GM12878 (cell line): ENCODE results near the gene MEF2D. TPM values are rescaled to one million over a fixed set of nuclear protein-coding genes. Genes with fewer than 3 reads are reported as not detected.

Source experiments
- ATAC-seq: fragments of 200-7000 bp; cut with Tn5 transposase; 3 replicates; pipeline ENCODE4 v1.9.1; 2020; ENCODE audit warnings: mild to moderate bottlenecking, moderate library complexity
- BruUV-seq: library from RNA; stranded (reverse); fragments of 400-500 nt; replicated peaks from 2 replicates; lab custom pipeline; 2021; lab: Mats Ljungman, UMichigan
- CTCF ChIA-PET: fragments of 300-600 bp; sonication (Branson Sonifier 250); formaldehyde crosslinking; extraction: SDS; loops from one replicate; lab custom pipeline; 2021; ENCODE audit warnings: inconsistent platforms; lab: Yijun Ruan, JAX
- POLR2A ChIA-PET: fragments of 350-600 bp; formaldehyde crosslinking; extraction: SDS; loops from one replicate; lab custom pipeline; 2021; ENCODE audit warnings: inconsistent platforms; lab: Charles Lee
- RAD21 ChIA-PET: fragments of 300-600 bp; sonication (Branson Sonifier 250); formaldehyde crosslinking; loops from one replicate; lab custom pipeline; 2023; ENCODE audit warnings: antibody characterized with exemption; ENCODE audit not compliant: unreplicated experiment; lab: Charles Lee
- SMC1A ChIA-PET: fragments of 300-600 bp; sonication (Branson Sonifier 250); formaldehyde crosslinking; loops from one replicate; lab custom pipeline; 2023; ENCODE audit not compliant: unreplicated experiment, uncharacterized antibody; lab: Charles Lee
- DNase-seq: peaks from one replicate; pipeline ENCODE4 v3.0.0-alpha.2; 2011; ENCODE audit warnings: low read depth, low spot score
- FAIRE-seq: peaks from 3 replicates; lab custom pipeline; 2011; peaks lifted over from hg19 to GRCh38; lab: Jason Lieb, UNC
- H2AFZ ChIP-seq: 2 replicates; pipeline ENCODE4 v1.6.0; 2011; ENCODE audit warnings: low read depth, low read length, control low read depth; ENCODE audit not compliant: control insufficient read depth
- H3K27ac ChIP-seq: 2 replicates; pipeline ENCODE4 v1.5.1; 2011; ENCODE audit warnings: control low read depth; ENCODE audit not compliant: control insufficient read depth, insufficient read depth
- H3K27me3 ChIP-seq, 2 experiments: replicated peaks in 1 of 2; 2 replicates each; pipeline versions ENCODE4 v1.6.0 to v1.6.1; 2011; ENCODE audit warnings: low read length in 1 of 2; ENCODE audit not compliant: control insufficient read depth in 2 of 2, insufficient read depth in 2 of 2
- H3K36me3 ChIP-seq, 2 experiments: 2 replicates each; pipeline ENCODE4 v1.5.1; 2011; ENCODE audit warnings: low read length in 1 of 2; ENCODE audit not compliant: control insufficient read depth in 2 of 2, insufficient read depth in 2 of 2
- H3K4me1 ChIP-seq: 2 replicates; pipeline ENCODE4 v1.6.1; 2011; ENCODE audit warnings: mild to moderate bottlenecking, low read length, moderate library complexity, mixed read lengths; ENCODE audit not compliant: control insufficient read depth, insufficient read depth
- H3K4me2 ChIP-seq: 2 replicates; pipeline ENCODE4 v1.6.0; 2011; ENCODE audit warnings: control low read depth; ENCODE audit not compliant: control insufficient read depth, insufficient read depth
- H3K4me3 ChIP-seq: fragments of 200-600 bp; sonication (generic); 2 replicates; pipeline ENCODE4 v1.5.1; 2016
- H3K79me2 ChIP-seq: 2 replicates; pipeline ENCODE4 v1.6.0; 2011; ENCODE audit warnings: low read length; ENCODE audit not compliant: control insufficient read depth, insufficient read depth
- H3K9ac ChIP-seq: 2 replicates; pipeline ENCODE4 v1.8.0; 2011; ENCODE audit warnings: low read length, control low read depth, mixed read lengths; ENCODE audit not compliant: control insufficient read depth, insufficient read depth
- H3K9me3 ChIP-seq: replicated peaks from 3 replicates; pipeline ENCODE4 v1.5.1; 2011; ENCODE audit warnings: mild to moderate bottlenecking, low read length; ENCODE audit not compliant: control insufficient read depth, insufficient read depth
- H4K20me1 ChIP-seq: 2 replicates; pipeline ENCODE4 v1.6.0; 2011; ENCODE audit not compliant: control insufficient read depth, insufficient read depth
- ASH2L ChIP-seq: fragments of 300-600, 200-600 bp; sonication (generic); IDR thresholded peaks from 2 replicates; pipeline ENCODE4 v1.6.1; 2017; ENCODE audit warnings: low read depth, mild to moderate bottlenecking, borderline replicate concordance
- CBFB ChIP-seq: IDR thresholded peaks from 2 replicates; pipeline ENCODE4 v1.6.1; 2016; ENCODE audit warnings: antibody characterized with exemption, low read depth
- CHD2 ChIP-seq: IDR thresholded peaks from 2 replicates; pipeline ENCODE4 v1.6.1; 2011; ENCODE audit warnings: low read depth, low read length, improper control_type of control experiment, borderline replicate concordance
- CHD4 ChIP-seq: fragments of 200-600 bp; sonication (generic); IDR thresholded peaks from 2 replicates; pipeline ENCODE4 v1.6.1; 2016; ENCODE audit warnings: mild to moderate bottlenecking
- EED ChIP-seq: sonication (generic); IDR thresholded peaks from 2 replicates; pipeline ENCODE4 v1.6.1; 2016; ENCODE audit warnings: antibody characterized with exemption, low read depth
- EGR1 ChIP-seq, 2 experiments: IDR thresholded peaks; 1 replicate in 1 of 2; 2 replicates in 1 of 2; pipeline ENCODE4 v1.6.1; 2011 to 2012; ENCODE audit warnings: low read depth in 2 of 2, low read length in 2 of 2, borderline replicate concordance in 1 of 2, mild to moderate bottlenecking in 1 of 2, moderate library complexity in 1 of 2
- IKZF1 ChIP-seq: fragments of 450-650 bp; conservative IDR thresholded peaks from 2 replicates; pipeline ENCODE4 v1.6.1; 2017; ENCODE audit warnings: antibody characterized with exemption, mild to moderate bottlenecking
- IKZF2 ChIP-seq, 2 experiments: fragments of 450-650 bp; IDR thresholded peaks; 2 replicates each; pipeline ENCODE4 v1.6.1; 2017; ENCODE audit warnings: mild to moderate bottlenecking in 2 of 2, moderate library complexity in 2 of 2
- JUND ChIP-seq: IDR thresholded peaks from 2 replicates; pipeline ENCODE4 v1.6.1; 2012; ENCODE audit warnings: low read depth, mild to moderate bottlenecking, low read length, improper control_type of control experiment, moderate library complexity
- LARP7 ChIP-seq: fragments of 450-650 bp; IDR thresholded peaks from 2 replicates; pipeline ENCODE4 v1.6.1; 2017; ENCODE audit warnings: mild to moderate bottlenecking
- POLR2A ChIP-seq: IDR thresholded peaks from 2 replicates; pipeline ENCODE4 v1.6.1; 2011; ENCODE audit warnings: low read depth, mild to moderate bottlenecking, low read length
- POLR2AphosphoS5 ChIP-seq: IDR thresholded peaks from 2 replicates; pipeline ENCODE4 v1.6.1; 2011; ENCODE audit warnings: mild to moderate bottlenecking, low read length, inconsistent platforms
- POU2F2 ChIP-seq: IDR thresholded peaks from 3 replicates; pipeline ENCODE4 v1.6.1; 2011; ENCODE audit warnings: low read depth, mild to moderate bottlenecking, low read length, borderline replicate concordance
- RB1 ChIP-seq: fragments of 450-650 bp; formaldehyde crosslinking; IDR thresholded peaks from 2 replicates; pipeline ENCODE4 v1.6.1; 2017; ENCODE audit warnings: mild to moderate bottlenecking, borderline replicate concordance
- SIN3A ChIP-seq: IDR thresholded peaks from 2 replicates; pipeline ENCODE4 v1.6.1; 2012; ENCODE audit warnings: low read depth, low read length, improper control_type of control experiment
- SMAD1 ChIP-seq: fragments of 450-650 bp; IDR thresholded peaks from 2 replicates; pipeline ENCODE4 v1.6.1; 2018; ENCODE audit warnings: mild to moderate bottlenecking, low read depth; ENCODE audit not compliant: partially characterized antibody
- SMAD5 ChIP-seq: IDR thresholded peaks from 2 replicates; pipeline ENCODE4 v1.6.1; 2016; ENCODE audit warnings: antibody characterized with exemption, low read depth
- SPI1 ChIP-seq: IDR thresholded peaks from 2 replicates; pipeline ENCODE4 v1.6.1; 2011; ENCODE audit warnings: low read depth, mild to moderate bottlenecking, low read length, moderate library complexity, borderline replicate concordance; ENCODE audit not compliant: insufficient read depth
- TAF1 ChIP-seq: IDR thresholded peaks from 2 replicates; pipeline ENCODE4 v1.6.1; 2011; ENCODE audit warnings: mild to moderate bottlenecking, low read depth, low read length, borderline replicate concordance
- TCF3 ChIP-seq: IDR thresholded peaks from 2 replicates; pipeline ENCODE4 v1.6.1; 2012; ENCODE audit warnings: low read depth, mild to moderate bottlenecking, low read length, borderline replicate concordance; ENCODE audit not compliant: insufficient read depth
- WRNIP1 ChIP-seq: IDR thresholded peaks from 2 replicates; pipeline ENCODE4 v1.6.1; 2011; ENCODE audit warnings: low read depth, low read length, improper control_type of control experiment, borderline replicate concordance
- WGBS: methylation state at CpG from one replicate; pipeline ENCODE4 v1.1.6; 2016; ENCODE audit warnings: low lambda C conversion rate; ENCODE audit not compliant: insufficient replicate concordance, insufficient coverage; ENCODE audit errors: missing lambda C conversion rate; 5-methylcytosine and 5-hydroxymethylcytosine counted together
- in situ Hi-C: fragments of 300-500 bp; cut with MboI; formaldehyde crosslinking; loops from 9 replicates; pipeline ENCODE4 v1.14.3; 2018; ENCODE audit warnings: mixed read lengths
- intact Hi-C: fragments of 100-400 bp; cut with micrococcal nuclease; formaldehyde crosslinking; loops from one replicate; pipeline ENCODE4 v1.14.2; 2022; ENCODE audit not compliant: unreplicated experiment
- polyA plus RNA-seq, 11 experiments: library from polyadenylated mRNA; depleted of rRNA in 4 of 11; unstranded in 6 of 11; stranded (reverse) in 5 of 11; fragments of >200 nt; fragmentation: Nextera tagmentation in 4 of 11; fragmentation: Illumina TruSeq in 1 of 11; extraction: Ambion mirVana in 4 of 11; extraction: Trizol in 1 of 11; gene quantifications; 1 replicate in 1 of 11; 2 replicates in 10 of 11; pipeline versions ENCODE4 v1.2.1 to v1.2.3, GENCODE V29; 2011 to 2016; ENCODE audit warnings: inconsistent platforms in 2 of 11, missing spikeins in 2 of 11, low read depth in 1 of 11
- total RNA-seq, 4 experiments: library from RNA; depleted of rRNA in 3 of 4; stranded (reverse); fragments of >200 nt in 3 of 4; fragmentation: Illumina TruSeq in 1 of 4; extraction: Trizol in 1 of 4; gene quantifications; 2 replicates each; pipeline versions ENCODE4 v1.2.1 to v1.2.3, GENCODE V29; 2013 to 2021
- TF ChIP-seq, protein P1 (sequence below): IDR thresholded peaks from 2 replicates; pipeline ENCODE4 v1.6.1; 2011; ENCODE audit warnings: low read depth, mild to moderate bottlenecking, low read length, moderate library complexity, borderline replicate concordance; ENCODE audit errors: extremely low read depth
- TF ChIP-seq, protein P2 (sequence below), 3 experiments: IDR thresholded peaks in 2 of 3; conservative IDR thresholded peaks in 1 of 3; 2 replicates each; pipeline ENCODE4 v1.5.1; 2011; ENCODE audit warnings: low read depth in 3 of 3, low read length in 3 of 3, mild to moderate bottlenecking in 3 of 3, control low read depth in 2 of 3, moderate library complexity in 2 of 3, inconsistent platforms in 1 of 3, mixed read lengths in 1 of 3; ENCODE audit not compliant: control insufficient read depth in 2 of 3, insufficient read depth in 1 of 3; ENCODE audit errors: extremely low read depth in 1 of 3

MEF2D gene
- total and polyA plus RNA-seq, 10 of the 15 experiments (the other 5 are each of a cell fraction or from before 2014, with no cell fraction given) = 0.61 to 53.0 (median 15.2) TPM

DNA sequence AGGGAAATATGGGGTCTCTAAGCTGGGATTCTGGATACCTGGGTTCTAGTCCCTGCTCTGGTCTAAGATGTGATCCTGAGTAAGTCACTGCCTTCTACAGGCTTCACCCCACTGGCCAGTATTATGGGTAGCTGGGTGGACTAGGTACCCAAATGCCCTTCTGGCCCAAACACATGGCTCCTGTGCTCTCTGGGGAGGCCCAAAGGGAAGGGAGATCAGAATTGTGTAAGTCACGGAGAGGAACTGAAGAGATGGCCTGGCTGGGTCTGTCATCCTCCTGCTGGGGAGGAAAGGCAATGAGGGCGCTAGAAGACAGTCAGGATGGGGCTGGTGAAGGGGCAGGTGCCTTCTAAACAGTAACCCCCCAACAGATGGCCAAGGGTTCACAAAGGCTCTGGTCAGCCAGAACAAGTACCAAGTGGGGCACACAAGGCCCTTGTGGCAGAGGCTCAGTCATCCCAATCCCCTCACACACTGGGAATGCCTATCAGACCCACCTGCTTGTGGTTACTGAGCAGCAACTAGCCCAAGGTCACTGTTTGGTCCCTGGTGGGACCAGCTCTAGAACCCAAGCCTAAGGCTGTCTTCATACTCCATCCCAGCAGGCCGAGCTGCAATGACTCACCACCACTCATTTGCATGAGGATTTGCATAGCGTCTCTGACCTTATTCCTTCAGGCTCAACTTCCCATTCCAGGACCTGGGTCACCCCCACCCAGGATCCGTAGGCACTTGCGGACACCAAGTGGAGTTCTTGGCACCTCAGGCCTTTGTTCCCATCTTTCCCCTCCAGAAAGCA lies 9.2 kb downstream of the MEF2D start:
- ChIA-PET RAD21 (interaction anchor here (0.6 to 13.6 kb wide), 16 partner anchors 7 to 344 kb away, joined by 3 to 323 read pairs (median 4); partner anchors contain the start of genes GPATCH4, MEF2D, NAXE and TTC24), CTCF (interaction anchor here (0.7 to 8.0 kb wide), 8 partner anchors 9 to 117 kb away, joined by 3 to 175 read pairs (median 18); partner anchors contain the start of gene MEF2D), POLR2A (interaction anchor here (0.6 to 23.9 kb wide), 8 partner anchors 10 to 328 kb away, joined by 3 to 630 read pairs (median 8); partner anchors contain the start of genes MEF2D and NAXE), SMC1A (interaction anchor here (0.6 to 21.2 kb wide), 10 partner anchors 9 to 102 kb away, joined by 3 to 460 read pairs (median 5); partner anchors contain the start of gene MEF2D)
- BruUV-seq = no TSS peak
- FAIRE-seq = no peak
- H2AFZ ChIP-seq = no peak overlapping the region
- peak overlapping the region; percentile 79 for H3K9ac ChIP-seq
- no peak for ATAC-seq
- peaks cover 2 to 9% of the 10 kb centered on the region in 2 experiments; a peak in 2 of 4 replicates for H3K36me3 ChIP-seq
- 14% methylated on average over 6 of the region's 6 CpGs for WGBS
- H3K4me1 ChIP-seq = peaks cover 94% of the 10 kb centered on the region
- H3K79me2 ChIP-seq = peaks cover 100% of the 10 kb centered on the region
- H3K27me3 ChIP-seq = no peaks in the 10 kb centered on the region
- no peak for DNase-seq
- peak overlapping the region; percentile 82 for H3K4me2 ChIP-seq
- no peaks in the 10 kb centered on the region for H3K9me3 ChIP-seq
- intact Hi-C loops (no loop called here), in situ Hi-C loops (no loop called here)
- peak overlapping the region; percentile 73; the same call in 1 of the 2 replicates for H3K4me3 ChIP-seq
- H4K20me1 ChIP-seq = no peaks in the 10 kb centered on the region
- H3K27ac ChIP-seq = peak overlapping the region; percentile 96
- TF ChIP-seq SIN3A = no peak
- no peak for TF ChIP-seq EGR1 (IDR thresholded peaks at IDR 0.05; ENCODE audit: borderline replicate concordance in 1 of 2, low read depth in 2 of 2, low read length in 2 of 2)
- TF ChIP-seq ASH2L = no peak
- peak; percentile 54 for TF ChIP-seq POLR2AphosphoS5
- TF ChIP-seq TAF1 = no peak
- TF ChIP-seq JUND = 0 out of 2 replicates have a peak, but pooled peaks have one; percentile 28
- TF ChIP-seq CBFB = no peak
- TF ChIP-seq WRNIP1 = 0 out of 2 replicates have a peak, but pooled peaks have one; percentile 27
- TF ChIP-seq CHD2 = no peak
- TF ChIP-seq POLR2A = peak; percentile 72
- TF ChIP-seq TCF3 = no peak
- no peak for TF ChIP-seq LARP7
- 0 out of 2 replicates have a peak, but pooled peaks have one; percentile 60 for TF ChIP-seq SMAD5
- no peak for TF ChIP-seq RB1
- TF ChIP-seq, protein P1, sequence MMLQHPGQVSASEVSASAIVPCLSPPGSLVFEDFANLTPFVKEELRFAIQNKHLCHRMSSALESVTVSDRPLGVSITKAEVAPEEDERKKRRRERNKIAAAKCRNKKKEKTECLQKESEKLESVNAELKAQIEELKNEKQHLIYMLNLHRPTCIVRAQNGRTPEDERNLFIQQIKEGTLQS = no peak
- peak; percentile 32 for TF ChIP-seq SPI1
- peak; percentile 39 to 64 for TF ChIP-seq IKZF2 (IDR thresholded peaks at IDR 0.05)
- peak; percentile 77 for TF ChIP-seq IKZF1
- TF ChIP-seq, protein P2, sequence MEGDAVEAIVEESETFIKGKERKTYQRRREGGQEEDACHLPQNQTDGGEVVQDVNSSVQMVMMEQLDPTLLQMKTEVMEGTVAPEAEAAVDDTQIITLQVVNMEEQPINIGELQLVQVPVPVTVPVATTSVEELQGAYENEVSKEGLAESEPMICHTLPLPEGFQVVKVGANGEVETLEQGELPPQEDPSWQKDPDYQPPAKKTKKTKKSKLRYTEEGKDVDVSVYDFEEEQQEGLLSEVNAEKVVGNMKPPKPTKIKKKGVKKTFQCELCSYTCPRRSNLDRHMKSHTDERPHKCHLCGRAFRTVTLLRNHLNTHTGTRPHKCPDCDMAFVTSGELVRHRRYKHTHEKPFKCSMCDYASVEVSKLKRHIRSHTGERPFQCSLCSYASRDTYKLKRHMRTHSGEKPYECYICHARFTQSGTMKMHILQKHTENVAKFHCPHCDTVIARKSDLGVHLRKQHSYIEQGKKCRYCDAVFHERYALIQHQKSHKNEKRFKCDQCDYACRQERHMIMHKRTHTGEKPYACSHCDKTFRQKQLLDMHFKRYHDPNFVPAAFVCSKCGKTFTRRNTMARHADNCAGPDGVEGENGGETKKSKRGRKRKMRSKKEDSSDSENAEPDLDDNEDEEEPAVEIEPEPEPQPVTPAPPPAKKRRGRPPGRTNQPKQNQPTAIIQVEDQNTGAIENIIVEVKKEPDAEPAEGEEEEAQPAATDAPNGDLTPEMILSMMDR (IDR thresholded peaks at IDR 0.05 in 2 of 3, conservative IDR thresholded peaks at IDR 0.05 in 1 of 3; ENCODE audit: control insufficient read depth in 2 of 3, extremely low read depth in 1 of 3, insufficient read depth in 1 of 3, low read depth in 3 of 3, low read length in 3 of 3) = 0 out of 6 replicates have a peak, but pooled peaks of 1 of the 3 experiments have one; percentile 1
- peak; percentile 91 for TF ChIP-seq EED
- peak; percentile 99 for TF ChIP-seq POU2F2
- no peak for TF ChIP-seq CHD4
- no peak for TF ChIP-seq SMAD1
